AG08396 (cell line): ENCODE results near the gene ITGAX.

Experiments used
- DNase-seq: peaks from one replicate; pipeline ENCODE4 v3.0.0; 2012; ENCODE audit warnings: low spot score, mixed read lengths

ITGAX gene

DNA sequence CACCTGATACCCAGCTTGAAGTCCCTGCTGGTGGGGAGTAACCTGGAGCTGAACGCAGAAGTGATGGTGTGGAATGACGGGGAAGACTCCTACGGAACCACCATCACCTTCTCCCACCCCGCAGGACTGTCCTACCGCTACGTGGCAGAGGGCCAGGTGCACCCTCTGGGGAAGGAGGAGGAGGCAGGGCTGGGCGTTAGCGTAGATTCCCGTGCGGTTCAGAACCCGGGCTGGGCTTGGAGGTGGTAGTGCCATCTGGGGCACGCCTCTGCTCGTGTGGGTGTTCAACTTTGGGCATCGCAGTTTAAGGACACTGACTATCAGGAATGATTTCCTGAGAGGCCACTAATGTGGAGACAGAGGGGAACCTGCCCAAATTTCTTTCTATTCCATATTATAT, 18.3 kb downstream of the ITGAX start:
- no peak for DNase-seq

DNA sequence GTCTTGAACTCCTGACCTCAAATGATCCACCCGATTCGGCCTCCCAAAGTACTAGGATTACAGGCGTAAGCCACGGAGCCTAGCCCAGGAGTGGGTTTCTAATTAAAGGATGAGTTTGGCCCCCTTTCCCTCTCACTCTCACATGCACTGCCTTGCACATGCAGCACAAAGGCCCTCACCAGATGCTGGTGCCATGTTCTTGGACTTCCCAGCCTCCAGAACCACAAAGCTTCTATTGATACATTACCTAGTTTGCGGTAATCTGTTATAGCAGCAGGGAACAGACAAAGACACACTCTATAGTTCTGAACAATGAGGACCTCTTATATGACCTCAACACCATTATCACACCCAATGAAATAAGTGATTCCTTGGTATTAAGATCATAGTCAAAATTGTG, 20.3 kb downstream of the ITGAX start:
- no peak for DNase-seq

GRCh38 chr16:31376705-31377104, 21.7 kb downstream of the ITGAX start:
- DNase-seq, result no peak

GRCh38 chr16:31377210-31377903, 22.4 kb downstream of the ITGAX start:
- DNase-seq, result no peak

- no peak for DNase-seq
Observed at GRCh38 chr16:31380201-31380600, 25.2 kb downstream of the ITGAX start.

DNA sequence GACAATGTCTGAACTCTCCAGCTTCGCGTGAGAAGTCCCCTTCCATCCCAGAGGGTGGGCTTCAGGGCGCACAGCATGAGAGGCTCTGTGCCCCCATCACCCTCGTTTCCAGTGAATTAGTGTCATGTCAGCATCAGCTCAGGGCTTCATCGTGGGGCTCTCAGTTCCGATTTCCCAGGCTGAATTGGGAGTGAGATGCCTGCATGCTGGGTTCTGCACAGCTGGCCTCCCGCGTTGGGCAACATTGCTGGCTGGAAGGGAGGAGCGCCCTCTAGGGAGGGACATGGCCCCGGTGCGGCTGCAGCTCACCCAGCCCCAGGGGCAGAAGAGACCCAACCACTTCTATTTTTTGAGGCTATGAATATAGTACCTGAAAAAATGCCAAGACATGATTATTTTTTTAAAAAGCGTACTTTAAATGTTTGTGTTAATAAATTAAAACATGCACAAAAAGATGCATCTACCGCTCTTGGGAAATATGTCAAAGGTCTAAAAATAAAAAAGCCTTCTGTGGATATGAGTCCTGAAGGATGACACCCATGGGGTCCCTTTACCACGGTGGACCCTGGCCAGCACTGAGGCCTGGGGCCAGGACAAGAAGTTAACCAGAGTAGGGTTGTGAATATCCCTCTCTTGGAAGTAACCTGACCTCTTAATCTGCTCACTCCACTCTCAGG, 27.6 kb downstream of the ITGAX start:
- peak; percentile 83 for DNase-seq

- DNase-seq, result no peak
Observed at GRCh38 chr16:31385680-31386079, 30.7 kb downstream of the ITGAX start.

DNA sequence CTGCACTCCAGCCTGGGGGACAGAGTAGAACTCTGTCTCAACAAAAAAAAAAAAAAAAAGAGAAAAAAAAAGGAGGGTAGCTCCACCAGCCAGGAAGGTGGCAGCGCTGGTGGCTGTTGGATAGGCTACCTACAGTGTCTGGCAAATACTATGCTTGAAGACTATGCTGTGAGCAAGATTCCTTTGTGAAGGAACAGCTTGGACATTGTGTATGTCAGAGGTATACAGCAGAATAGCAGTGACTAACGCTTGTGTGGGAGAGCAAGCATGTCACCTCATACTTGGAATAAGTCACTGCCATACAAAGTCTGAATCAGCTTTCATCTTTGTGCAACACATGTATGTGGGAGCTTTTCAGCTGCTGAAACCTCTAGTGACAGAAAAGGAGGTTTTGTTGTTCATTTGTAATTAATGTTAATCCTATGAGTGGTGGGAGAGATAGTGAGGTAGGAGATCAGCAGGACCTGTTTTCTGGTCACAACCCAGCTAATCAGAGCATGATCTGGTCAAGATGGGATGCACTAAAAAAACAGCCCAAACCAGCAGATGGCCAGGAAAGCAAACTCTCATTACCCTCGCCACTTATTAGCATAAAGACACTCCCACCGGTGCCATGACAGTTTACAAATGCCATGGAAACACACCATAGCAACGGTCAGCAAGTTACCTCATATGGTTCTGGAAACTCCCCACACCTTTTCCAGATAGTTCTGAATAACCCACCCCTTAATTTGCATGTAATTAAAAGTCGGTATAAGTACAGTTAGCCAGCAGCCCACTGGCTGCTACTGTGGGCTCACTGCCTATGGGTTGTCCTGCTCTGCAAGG, 31.4 kb downstream of the ITGAX start:
- peak; percentile 60 for DNase-seq

- DNase-seq, result no peak
Observed at GRCh38 chr16:31388535-31388934, 33.6 kb downstream of the ITGAX start.

DNA sequence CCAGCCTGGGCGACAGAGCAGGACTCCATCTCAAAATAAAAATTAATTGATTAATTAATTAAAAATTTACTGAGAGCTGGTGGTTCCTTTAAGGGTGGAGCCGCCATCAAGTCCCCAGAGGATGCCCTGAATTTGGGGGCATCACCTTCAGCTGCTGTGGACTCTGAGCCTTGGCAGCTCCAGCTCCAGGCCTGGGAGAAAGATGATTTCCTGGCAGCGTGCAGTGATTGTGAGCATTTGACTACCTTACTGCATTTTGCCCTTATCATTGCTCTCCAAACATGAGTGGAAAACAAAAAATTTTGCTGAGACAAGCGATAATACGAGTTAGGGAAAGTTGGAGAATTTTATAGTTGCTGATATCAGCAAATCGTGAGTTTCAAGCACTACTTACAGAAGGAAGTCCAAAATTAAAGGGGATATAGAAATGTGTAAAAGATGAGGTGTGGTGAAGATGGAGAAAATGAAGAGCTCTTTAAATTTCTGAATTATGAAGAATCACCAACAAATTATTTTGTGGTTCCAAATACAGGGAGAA, 35.6 kb downstream of the ITGAX start:
- DNase-seq, result no peak

DNA sequence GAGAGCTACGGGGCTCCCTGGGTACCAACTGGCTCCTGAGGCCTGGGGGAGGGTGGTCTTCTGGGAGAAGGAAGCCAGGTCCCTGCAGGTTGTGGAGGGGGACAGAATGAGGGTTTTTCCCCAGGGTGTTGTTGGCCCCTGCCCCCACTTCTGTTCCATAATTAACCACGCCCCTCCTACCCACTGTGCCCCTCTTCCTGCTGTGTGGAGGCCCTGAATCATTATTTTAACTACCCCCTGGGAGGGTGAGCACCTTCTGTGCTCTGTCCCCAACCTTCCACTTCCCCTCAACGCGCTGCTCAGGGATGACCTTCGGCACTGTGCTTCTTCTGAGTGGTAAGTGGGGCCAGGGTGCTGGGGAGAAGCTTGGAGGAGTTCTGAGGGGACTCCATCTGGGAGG, 38.1 kb downstream of the ITGAX start, which contains the start of gene ITGAD:
TSS of gene ITGAD (plus strand) at position 280 of the 400 bp plus-strand sequence. CDS start at position 306, 26 bp downstream.
- DNase-seq, result no peak

DNA sequence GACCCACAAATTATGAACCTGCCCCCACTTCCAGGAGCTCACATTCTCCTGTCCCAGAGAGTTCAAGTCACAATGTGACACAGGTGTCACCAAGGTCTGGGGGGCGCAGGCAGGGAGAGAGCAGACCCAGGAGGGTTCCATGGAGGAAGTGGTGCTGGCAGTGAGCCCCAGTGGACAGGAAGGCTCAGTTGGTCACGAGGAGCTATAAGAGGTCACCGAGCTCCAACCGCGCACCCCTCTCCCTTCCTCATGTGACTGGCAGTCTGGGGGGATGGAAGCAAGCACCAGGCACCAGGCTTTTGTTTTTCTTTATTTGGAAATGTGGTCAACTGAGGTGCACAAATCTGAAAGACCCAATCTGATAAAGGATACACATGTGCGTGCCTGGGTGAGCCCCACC, 40.7 kb downstream of the ITGAX start:
- DNase-seq, result no peak

DNA sequence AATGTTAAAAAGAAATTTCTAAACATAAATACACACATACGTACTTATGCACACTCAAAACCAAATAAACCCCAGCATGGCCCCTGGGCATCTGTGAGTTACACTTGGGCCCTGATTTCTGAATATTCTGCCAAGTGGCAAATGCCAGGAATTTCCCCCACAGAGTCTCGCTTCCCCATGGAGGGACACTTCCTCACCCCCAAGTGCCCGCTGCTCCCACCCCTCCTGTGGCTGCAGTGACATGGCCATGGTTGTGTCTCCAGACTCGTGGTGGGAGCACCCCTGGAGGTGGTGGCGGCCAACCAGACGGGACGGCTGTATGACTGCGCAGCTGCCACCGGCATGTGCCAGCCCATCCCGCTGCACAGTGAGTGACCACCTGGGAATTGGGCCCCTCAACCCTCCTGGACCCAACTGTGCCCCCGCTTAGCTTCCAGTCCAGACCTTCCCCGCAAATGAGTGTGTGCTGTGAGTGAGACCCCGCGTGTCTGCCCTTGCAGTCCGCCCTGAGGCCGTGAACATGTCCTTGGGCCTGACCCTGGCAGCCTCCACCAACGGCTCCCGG, 42.2 kb downstream of the ITGAX start:
- no peak for DNase-seq

DNA sequence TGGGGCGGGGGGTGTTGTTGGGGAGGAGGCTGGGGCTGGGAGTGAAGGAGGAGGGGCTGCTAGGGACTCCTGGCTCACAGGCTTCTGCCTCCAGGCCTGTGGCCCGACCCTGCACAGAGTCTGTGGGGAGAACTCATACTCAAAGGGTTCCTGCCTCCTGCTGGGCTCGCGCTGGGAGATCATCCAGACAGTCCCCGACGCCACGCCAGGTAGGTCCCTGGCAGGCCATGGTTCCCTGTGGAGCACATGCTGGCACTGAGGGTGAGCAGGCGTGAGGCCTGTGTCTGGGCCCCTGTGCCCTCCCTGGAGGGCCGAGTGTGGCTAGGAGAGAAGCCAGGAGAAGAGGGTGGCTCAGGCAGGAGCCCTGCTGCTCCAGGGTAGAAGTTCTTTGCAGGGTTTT, 42.7 kb downstream of the ITGAX start:
- DNase-seq, result no peak

DNA sequence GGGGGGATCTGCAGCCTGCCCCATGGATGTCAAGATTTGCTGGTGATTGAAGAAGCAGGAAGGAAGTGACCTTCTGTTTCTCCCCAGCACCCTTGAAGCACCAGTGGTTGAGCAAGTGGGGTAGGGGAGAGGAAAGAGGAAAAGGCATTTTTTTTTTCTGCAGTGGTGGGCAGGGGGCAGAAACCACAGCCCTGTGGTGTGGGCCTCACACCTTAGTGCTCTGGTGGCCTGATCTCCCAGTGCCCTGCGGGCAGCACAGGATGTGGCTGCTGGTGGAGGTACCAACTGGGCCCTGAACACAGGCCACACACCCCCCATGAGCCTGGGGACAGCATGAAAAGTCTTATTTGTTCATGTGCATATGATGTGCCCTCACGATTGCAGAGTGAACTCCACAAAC, 45.2 kb downstream of the ITGAX start:
- no peak for DNase-seq

- no peak for DNase-seq
Observed at GRCh38 chr16:31401436-31401835, 46.5 kb downstream of the ITGAX start.

DNA sequence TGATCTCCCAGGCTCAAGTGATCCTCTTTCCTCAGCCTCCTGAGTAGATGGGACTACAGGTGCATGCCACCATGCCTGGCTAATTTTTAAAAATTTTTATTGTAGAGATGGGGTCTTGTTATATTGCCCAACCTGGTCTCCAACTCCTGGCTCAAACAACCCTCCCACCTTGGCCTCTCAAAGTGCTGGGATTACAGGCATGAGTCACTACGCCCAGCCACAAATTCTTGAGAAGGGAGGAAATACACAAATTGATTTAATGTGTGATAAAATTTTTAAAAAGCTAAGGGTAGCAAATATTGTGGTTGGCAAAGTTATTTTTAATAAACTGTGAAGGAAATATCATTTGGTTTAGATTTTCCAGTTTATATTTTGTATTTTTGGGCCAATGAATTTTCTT, 47.7 kb downstream of the ITGAX start:
- DNase-seq, result no peak

DNA sequence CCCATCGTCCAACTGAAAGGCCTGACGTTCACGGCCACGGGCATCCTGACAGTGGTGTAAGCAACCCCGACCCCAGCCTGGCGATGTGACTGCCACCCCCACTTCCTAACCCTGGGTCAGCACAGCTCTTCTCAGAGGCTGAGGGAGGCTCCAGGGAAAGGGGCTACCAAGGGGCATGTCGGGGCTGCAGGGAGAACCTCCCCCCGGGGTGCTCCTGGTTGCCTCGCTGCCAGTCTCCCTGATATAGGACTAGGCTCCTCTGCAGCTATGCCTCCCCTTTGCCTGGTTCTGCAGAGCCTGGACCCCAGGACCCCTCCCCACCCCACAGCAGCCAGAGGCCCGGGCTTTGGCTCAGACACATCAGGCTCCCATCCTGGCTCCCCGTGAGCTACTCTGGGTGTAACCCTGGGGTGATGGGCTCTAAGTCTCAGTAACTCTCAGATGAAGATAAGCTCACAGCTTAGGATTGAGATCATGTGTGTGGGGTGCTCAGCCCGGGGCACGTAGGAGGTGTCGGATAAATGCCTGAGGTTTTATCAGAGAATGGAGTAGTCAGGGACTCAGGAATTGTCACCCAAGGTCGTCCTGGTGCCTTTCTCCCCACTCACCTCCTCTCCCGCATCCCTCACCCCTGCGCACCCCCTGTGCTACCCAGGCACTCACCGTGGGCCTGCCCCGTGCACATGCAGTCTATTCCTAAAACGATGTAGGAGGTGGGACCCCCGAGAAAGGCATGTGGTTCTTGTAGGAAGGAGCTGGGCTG, 48.8 kb downstream of the ITGAX start:
- DNase-seq, result no peak

DNA sequence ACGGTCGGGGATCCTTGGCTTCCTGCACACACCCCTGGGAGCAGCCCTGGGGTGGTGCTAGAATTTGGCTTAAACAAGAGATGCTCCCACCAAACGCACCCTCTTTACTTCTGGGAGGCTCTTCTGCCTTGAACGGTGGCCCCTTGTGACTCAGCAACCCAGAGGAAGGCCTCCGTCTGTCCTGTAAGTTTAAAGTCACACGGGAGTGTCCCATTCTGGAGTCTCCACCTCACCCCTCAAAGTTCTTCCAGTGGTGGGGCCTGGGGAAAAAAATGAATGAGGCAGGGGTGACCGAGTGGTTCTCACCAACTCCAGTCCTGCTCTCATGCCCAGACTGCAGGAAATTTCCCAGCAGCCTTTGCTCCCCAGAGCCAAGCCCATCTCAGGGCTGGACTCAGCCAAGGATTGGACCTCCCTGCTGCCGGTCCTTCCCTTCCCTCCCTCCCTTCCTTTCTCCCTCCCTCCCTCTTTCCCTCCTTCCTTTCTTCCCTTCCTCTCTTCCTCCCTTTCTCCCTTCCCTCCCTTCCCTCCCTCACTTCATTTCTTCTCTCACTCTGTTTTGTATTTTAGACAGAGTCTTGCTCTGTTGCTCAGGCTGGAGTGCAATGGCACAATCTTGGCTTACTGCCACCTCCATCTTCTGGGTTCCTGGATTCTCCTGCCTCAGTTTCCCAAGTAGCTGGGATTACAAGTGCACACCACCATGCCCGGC, 49.5 kb downstream of the ITGAX start:
- DNase-seq, result peak; percentile 55

GRCh38 chr16:31407406-31407805, 52.4 kb downstream of the ITGAX start:
- no peak for DNase-seq

- DNase-seq, result no peak
Observed at GRCh38 chr16:31409433-31409832, 54.5 kb downstream of the ITGAX start.
